A673 (cell line): ENCODE data around the gene LEAP2.

Experiments
- CTCF ChIP-seq: fragments of 300-800, 200-600 bp; sonication (generic); conservative IDR thresholded peaks from 2 replicates; pipeline ENCODE4 v1.5.1; 2017; ENCODE audit warnings: low read depth, mild to moderate bottlenecking, antibody characterized with exemption, low read length, moderate library complexity, mixed read lengths
- EZH2 ChIP-seq: fragments of 200-600 bp; sonication (generic); IDR thresholded peaks from 2 replicates; pipeline ENCODE4 v1.6.1; 2017; ENCODE audit warnings: borderline replicate concordance, low read depth, mild to moderate bottlenecking, mixed read lengths, antibody characterized with exemption, low read length; ENCODE audit not compliant: poor library complexity, severe bottlenecking

GRCh38 chr5:132830436-132831094 is 42.9 kb upstream of the LEAP2 start, which contains the start of gene SHROOM1:
- TF ChIP-seq CTCF (no peak), EZH2 (no peak)
